ENCODE results near the gene FBXL2.
"Not testable (repeated sequence)": the region's sequence is repeated elsewhere in the genome, so short reads cannot be mapped to it uniquely, and the experiment has no call there.

The FBXL2 gene

DNA sequence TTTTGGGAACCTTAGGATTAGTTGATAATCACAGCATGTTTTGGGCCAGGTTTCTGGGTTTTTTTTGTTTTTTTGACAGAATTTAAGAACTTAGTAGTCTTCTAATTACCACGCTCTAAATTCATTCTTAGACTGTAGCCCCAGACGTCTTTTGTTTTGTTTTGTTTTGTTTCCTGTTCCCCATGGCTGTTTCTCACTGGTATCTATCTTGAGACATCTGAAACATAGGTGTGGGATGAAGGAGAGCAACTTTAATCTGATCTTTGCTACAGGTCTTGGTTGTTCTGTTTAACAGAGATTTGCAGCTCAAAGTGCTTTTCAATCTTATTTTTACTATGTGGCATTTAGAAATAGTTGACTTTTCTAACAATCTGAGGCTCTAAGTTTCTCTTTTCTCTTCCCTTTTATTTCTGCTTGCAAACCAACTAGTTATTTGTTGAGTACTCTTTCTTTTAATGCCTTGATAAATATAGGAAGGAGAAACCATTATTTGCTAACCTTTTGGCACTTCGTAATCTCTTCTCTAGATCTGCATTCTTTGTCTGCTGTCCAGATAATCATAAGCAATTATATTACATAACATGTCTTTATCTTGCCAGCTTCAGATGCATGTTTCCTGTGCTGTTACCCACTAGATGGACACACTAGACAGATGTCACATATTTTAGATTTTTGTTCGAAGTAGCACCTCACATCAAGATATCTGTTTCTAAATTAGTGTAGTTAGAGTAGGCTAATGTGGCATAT is 40.9 kb downstream of the FBXL2 start:
- no peak for DNase-seq

GRCh38 chr3:33318710-33319380 is 41.6 kb downstream of the FBXL2 start:
- DNase-seq: no peak

GRCh38 chr3:33322412-33322811 is 45.2 kb downstream of the FBXL2 start:
- DNase-seq: no peak

GRCh38 chr3:33331414-33331813 is 54.2 kb downstream of the FBXL2 start:
- no peak for DNase-seq

DNA sequence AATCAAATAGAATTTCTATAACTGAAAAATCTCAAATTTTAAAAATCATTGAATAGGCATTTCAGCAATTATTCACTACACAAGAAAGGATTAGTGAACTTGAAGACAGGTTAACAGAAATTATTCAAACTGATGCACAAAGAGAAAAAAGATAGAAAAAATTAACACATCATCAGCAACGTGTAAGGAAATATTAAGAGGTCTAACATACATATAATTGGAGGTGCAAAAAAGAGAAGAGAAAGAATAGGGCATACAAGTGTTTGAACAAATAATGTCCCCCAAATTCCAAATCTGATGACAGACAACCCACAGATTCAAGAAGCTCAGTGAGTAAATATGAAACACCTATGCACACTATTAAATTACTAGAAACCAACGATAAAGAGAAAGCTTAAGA is 57.1 kb downstream of the FBXL2 start:
- DNase-seq: no peak

DNA sequence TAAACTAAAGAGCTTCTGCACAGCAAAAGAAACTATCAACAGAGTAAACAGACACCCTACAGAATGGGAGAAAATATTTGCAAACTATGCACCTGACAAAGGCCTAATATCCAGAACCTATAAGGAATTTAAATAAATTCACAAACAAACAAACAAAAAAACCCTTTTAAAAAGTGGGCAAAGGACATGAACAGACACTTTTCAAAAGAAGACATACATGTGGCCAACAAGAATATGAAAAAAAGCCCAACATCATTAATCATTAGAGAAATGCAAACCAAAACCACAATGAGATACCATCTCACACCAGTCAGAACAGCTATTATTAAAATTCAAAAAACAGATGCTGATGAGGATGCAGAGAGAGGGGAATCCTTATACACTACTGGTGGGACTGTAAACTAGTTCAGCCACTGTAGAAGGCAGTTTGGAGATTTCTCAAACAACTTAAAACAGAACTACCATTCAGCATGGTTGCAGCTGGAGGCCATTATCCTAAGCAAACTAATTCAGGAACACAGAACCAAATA is 61.8 kb downstream of the FBXL2 start:
- not testable (repeated sequence) for DNase-seq

GRCh38 chr3:33339758-33340157 is 62.5 kb downstream of the FBXL2 start:
- DNase-seq: no peak

DNA sequence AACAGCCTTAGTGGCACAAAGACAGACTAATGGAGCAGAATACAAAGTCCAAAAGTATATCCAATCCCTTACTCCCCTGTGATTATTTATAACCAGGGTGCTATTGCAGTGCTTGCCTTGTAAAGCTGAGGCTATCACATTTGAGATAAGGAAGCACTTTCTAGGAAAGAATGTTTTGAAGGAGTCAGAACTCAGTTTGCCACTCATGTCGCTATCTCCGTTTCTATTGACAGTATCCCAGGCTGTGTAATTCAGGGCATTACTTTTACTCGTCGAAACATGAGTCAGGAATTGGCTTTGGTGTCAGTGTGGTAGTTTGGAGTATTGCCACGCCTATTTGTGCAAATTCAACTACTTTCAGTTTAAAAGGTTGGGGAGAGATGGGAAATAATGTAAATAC is 78.4 kb downstream of the FBXL2 start:
- no peak for DNase-seq

DNA sequence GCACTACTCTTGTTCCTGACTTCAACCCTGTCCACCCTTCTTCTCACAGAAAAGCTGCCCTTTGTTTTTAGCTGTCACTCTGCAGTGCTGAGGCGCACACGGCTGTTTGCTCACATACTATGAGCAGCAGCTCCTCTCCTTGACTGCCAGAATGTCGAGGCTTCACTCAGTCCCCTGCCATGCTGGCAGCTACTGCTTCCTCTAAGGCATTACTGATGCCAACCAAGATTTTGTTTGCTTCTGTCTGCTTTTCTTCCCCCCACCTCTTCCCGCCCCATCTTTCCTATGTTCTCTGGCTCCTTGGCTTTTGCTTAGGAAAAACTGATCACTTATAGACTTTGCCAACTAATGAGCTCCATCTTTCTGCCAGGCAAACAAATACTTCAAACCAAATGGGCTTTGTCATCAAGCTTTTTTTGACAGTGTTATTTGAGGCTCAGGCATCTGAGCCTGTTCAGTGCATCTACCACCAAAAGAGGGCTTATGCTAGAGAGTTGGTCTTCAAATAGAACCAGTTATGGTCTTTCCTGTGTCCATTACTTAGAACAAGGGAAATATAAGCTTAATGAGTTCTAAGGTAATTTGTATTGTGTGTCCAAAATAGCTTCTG is 81.0 kb downstream of the FBXL2 start:
- DNase-seq: peak; percentile 20

DNA sequence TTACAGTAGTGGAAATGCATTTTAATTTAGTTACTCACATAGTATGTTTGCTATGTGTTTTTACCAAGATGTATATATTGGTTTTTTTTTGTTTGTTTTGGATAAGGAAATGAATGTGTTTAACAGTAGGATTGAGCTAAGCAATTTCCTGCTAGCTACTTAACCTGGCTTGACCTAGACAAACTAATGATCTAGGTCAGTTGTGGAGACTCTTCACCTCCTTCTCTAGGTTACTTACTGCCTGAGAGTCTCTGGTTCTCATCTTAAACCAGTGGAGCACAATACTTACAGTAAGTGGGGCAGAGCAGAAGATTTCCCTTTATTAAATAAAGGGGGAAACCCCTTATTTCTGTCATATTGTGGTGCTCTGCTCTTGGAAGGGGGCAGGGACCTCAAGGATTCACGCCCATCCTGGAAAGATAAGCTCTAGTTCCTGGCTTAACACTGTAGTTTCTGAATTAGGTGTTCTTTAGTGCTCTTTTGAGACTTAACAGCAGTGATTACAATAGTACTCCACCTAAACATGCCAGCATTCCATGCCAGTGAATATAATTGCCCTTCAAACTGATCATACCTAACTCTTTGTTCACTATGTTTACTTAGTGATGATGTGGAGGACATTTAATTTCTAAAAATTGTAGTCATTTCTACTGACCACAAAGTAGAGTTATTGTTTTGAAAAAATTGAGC is 83.0 kb downstream of the FBXL2 start:
- no peak for DNase-seq

- DNase-seq: no peak
Observed at GRCh38 chr3:33363113-33363800, 86.0 kb downstream of the FBXL2 start.

DNA sequence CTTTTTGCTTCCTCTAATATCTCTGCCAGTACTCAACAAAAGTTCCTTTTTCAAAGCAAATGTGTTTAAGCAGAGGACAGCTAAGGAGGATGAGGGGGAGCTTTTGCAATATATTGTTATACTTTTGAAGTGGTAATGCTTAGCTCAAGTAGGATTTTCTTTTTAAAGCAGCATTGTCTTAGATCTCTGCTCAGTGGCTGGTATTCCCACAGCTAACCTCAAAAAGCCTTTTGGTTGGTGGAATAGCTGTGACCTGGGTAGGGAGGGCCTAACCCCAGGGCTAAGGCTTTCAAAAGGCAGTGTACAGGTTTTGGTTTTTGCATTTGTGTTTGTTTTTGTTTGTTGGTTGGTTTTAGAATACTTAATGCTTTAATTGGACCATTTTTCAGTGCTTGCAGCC is 86.8 kb downstream of the FBXL2 start:
- no peak for DNase-seq

DNA sequence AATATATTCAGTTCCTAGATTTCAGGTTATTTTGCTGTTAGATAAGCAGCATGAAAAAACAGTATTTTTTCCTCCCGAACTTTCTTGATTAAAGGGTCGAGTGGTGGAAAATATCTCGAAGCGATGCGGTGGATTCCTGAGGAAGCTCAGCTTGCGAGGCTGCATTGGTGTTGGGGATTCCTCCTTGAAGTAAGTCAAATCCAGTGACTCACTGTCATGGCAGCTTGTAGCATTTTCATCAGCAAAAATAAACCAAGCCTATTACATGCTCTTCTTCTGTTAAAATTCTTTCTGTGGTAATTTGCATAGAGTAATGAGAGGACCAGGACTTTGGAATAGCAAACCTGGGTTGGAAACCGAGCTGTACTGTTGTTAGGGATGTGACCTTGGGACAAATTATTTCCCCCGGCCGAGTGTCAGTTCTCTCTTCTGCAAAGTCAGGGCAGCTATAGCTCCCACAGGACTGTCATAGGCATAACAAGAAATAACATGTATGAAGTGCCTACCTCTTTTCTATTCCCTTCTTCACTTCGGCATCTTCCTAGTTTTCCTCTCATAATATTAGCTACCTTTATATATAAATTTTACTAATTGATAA is 87.4 kb downstream of the FBXL2 start:
- DNase-seq: no peak

GRCh38 chr3:33372218-33373081 is 95.2 kb downstream of the FBXL2 start:
- DNase-seq: peak; percentile 37

- DNase-seq: no peak
Observed at GRCh38 chr3:33373082-33373437, 95.8 kb downstream of the FBXL2 start.

- no peak for DNase-seq
Observed at GRCh38 chr3:33377489-33377888, 100.2 kb downstream of the FBXL2 start.

- no peak for DNase-seq
Observed at GRCh38 chr3:33377931-33378330, 100.7 kb downstream of the FBXL2 start.

DNA sequence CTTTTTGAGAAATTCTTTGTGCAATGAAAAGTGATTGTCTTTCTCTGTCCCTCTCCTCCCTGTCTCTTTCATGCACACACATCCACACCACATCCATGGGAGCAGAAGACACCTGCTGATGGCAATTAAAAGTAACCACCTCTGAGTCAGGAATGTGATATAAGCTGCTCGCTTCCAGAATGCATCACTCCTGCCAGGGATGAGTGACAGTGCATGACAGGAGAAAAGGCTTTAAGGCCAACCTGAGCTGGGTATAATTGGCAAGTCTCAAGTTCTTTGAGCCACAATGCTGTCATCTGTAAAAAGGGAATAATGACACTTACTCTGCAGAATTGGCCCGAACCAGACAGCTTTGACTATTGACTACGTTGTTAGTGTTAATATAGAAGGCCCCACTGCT is 103.4 kb downstream of the FBXL2 start:
- no peak for DNase-seq

GRCh38 chr3:33383951-33384350 is 106.7 kb downstream of the FBXL2 start:
- no peak for DNase-seq

DNA sequence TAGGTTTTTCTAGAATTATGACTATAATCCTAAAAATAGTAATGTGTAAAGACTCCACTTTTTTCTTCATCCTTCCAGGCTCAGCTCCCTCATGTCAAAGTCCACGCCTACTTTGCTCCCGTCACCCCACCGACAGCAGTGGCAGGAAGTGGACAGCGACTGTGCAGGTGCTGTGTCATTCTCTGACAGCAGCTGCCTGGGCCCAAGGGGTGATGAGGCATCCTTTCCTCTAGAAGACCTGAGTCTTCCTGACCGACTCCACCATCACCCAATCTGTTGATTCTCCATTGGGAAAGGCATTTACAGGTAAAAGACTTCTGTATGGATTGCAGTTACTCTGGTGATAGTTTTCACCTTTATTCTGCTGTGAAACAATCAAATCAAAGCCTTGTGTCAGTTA is 108.2 kb downstream of the FBXL2 start:
- no peak for DNase-seq

GRCh38 chr3:33386631-33387030 is 109.4 kb downstream of the FBXL2 start:
- no peak for DNase-seq

Measured in right hindlimb (tissue), 1 donor.